Fibroblast of lung (primary cell): Measurements from ENCODE around the gene KIF26B. TPM values are rescaled to one million over a fixed set of nuclear protein-coding genes. Genes with fewer than 3 reads are reported as not detected.

ENCODE experiments used
- DNase-seq, 2 donors: peaks; one replicate each; pipeline versions ENCODE4 v3.0.0 to v3.0.0-alpha.2; 2010; ENCODE audit warnings: low read depth in 2 of 2
- H2AFZ ChIP-seq: 2 replicates; pipeline ENCODE4 v1.5.1; 2012; ENCODE audit warnings: low read length, control low read depth, inconsistent platforms
- H3K27ac ChIP-seq: 2 replicates; pipeline ENCODE4 v1.5.1; 2011; ENCODE audit warnings: low read length, control low read depth; ENCODE audit not compliant: insufficient read depth
- H3K27me3 ChIP-seq: 2 replicates; pipeline ENCODE4 v1.5.1; 2011; ENCODE audit warnings: mild to moderate bottlenecking, low read length; ENCODE audit not compliant: control insufficient read depth, insufficient read depth
- H3K36me3 ChIP-seq: 2 replicates; pipeline ENCODE4 v1.5.1; 2011; ENCODE audit warnings: low read length; ENCODE audit not compliant: control insufficient read depth, insufficient read depth
- H3K4me1 ChIP-seq: 2 replicates; pipeline ENCODE4 v1.5.1; 2011; ENCODE audit warnings: low read length; ENCODE audit not compliant: control insufficient read depth, insufficient read depth; ENCODE audit errors: extremely low read depth
- H3K4me2 ChIP-seq: 2 replicates; pipeline ENCODE4 v1.5.1; 2011; ENCODE audit warnings: low read length, control low read depth; ENCODE audit not compliant: insufficient read depth; ENCODE audit errors: extremely low read depth
- H3K4me3 ChIP-seq, 4 experiments: fragments of 200-600 bp in 1 of 4; sonication (generic) in 1 of 4; replicated peaks in 1 of 4; 2 replicates each; pipeline ENCODE4 v1.5.1; 2011 to 2016; ENCODE audit warnings: low read length in 4 of 4, low read depth in 3 of 4, mild to moderate bottlenecking in 3 of 4, control low read depth in 2 of 4, inconsistent platforms in 1 of 4, mixed read lengths in 1 of 4; ENCODE audit not compliant: insufficient read depth in 1 of 4; ENCODE audit errors: control extremely low read depth in 1 of 4
- H3K79me2 ChIP-seq: 2 replicates; pipeline ENCODE4 v1.5.1; 2012; ENCODE audit warnings: mild to moderate bottlenecking, low read length, inconsistent platforms; ENCODE audit not compliant: control insufficient read depth, insufficient read depth
- H3K9ac ChIP-seq: 2 replicates; pipeline ENCODE4 v1.5.1; 2011; ENCODE audit warnings: mild to moderate bottlenecking, low read length, control low read depth; ENCODE audit not compliant: insufficient read depth
- H3K9me3 ChIP-seq: 2 replicates; pipeline ENCODE4 v1.5.1; 2012; ENCODE audit warnings: low read depth, low read length; ENCODE audit not compliant: control insufficient read depth, insufficient read depth
- H4K20me1 ChIP-seq: 2 replicates; pipeline ENCODE4 v1.5.1; 2011; ENCODE audit warnings: low read length; ENCODE audit not compliant: control insufficient read depth, insufficient read depth; ENCODE audit errors: extremely low read depth
- EZH2 ChIP-seq: IDR thresholded peaks from 2 replicates; pipeline ENCODE4 v1.5.1; 2012; ENCODE audit warnings: low read length, control low read depth, mild to moderate bottlenecking; ENCODE audit errors: missing control alignments
- polyA plus RNA-seq, 2 donors: library from polyadenylated mRNA; depleted of rRNA in 1 of 2; stranded (reverse) in 1 of 2; unstranded in 1 of 2; fragments of >200 nt; gene quantifications; 2 replicates each; pipeline ENCODE4 v1.2.1, GENCODE V29; 2011 to 2012; ENCODE audit warnings: missing spikeins in 1 of 2
- total RNA-seq: library from RNA; depleted of rRNA; stranded (reverse); fragments of >200 nt; gene quantifications from 2 replicates; pipeline ENCODE4 v1.2.1, GENCODE V29; 2014
- TF ChIP-seq, protein P1 (sequence below), 2 donors: IDR thresholded peaks in 1 of 2; conservative IDR thresholded peaks in 1 of 2; 1 replicate in 1 of 2; 2 replicates in 1 of 2; pipeline ENCODE4 v1.5.1; 2011 to 2012; ENCODE audit warnings: low read length in 2 of 2, control low read depth in 1 of 2, inconsistent platforms in 1 of 2, low read depth in 1 of 2, mild to moderate bottlenecking in 1 of 2

Gene KIF26B
- total and polyA plus RNA-seq, 2 donors (not counting 1 experiment from before 2014, with no cell fraction given): 5.3 to 6.1 TPM

DNA sequence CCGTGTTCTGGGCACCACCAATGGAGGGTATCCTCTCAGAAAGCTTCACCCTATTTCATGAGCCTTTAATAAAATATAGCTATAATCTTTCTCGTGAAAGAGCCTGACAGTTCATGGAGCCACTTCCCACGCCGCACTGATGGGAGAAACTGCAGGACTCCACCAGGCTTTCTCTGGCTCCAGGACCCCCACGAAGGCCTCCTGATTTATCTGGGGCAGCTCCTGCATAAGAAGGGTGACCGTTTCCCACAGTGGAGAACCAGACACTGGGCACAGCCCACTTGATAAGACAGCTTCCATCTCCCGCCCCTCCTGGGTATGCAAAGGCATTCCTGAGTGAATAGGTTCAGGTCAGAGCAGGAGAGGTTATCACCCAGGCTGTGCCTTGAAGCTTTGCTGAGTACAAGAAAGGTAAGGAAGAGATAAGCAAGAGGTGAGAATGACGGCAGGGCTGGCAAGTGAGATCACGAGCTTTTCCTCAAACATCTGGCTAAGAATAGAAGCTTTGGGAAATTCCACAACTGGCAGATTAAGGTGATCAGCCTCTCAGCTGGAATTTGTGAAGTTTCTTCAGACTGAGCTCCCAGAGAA, 499.8 kb downstream of the KIF26B start:
- Histone ChIP-seq H3K4me1 (no peaks in the 10 kb centered on the region), H3K9me3 (no peaks in the 10 kb centered on the region), H3K4me3 (no peak overlapping the region), H3K36me3 (no peaks in the 10 kb centered on the region), H3K4me2 (no peak overlapping the region), H3K27ac (no peak overlapping the region), H3K9ac (no peak overlapping the region), H2AFZ (no peak overlapping the region), H3K27me3 (no peaks in the 10 kb centered on the region), H3K79me2 (no peaks in the 10 kb centered on the region), H4K20me1 (no peaks in the 10 kb centered on the region)
- TF ChIP-seq, protein P1, sequence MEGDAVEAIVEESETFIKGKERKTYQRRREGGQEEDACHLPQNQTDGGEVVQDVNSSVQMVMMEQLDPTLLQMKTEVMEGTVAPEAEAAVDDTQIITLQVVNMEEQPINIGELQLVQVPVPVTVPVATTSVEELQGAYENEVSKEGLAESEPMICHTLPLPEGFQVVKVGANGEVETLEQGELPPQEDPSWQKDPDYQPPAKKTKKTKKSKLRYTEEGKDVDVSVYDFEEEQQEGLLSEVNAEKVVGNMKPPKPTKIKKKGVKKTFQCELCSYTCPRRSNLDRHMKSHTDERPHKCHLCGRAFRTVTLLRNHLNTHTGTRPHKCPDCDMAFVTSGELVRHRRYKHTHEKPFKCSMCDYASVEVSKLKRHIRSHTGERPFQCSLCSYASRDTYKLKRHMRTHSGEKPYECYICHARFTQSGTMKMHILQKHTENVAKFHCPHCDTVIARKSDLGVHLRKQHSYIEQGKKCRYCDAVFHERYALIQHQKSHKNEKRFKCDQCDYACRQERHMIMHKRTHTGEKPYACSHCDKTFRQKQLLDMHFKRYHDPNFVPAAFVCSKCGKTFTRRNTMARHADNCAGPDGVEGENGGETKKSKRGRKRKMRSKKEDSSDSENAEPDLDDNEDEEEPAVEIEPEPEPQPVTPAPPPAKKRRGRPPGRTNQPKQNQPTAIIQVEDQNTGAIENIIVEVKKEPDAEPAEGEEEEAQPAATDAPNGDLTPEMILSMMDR (conservative IDR thresholded peaks at IDR 0.05 in 1 of 2, IDR thresholded peaks at IDR 0.05 in 1 of 2; ENCODE audit: low read depth in 1 of 2, low read length in 2 of 2): no peak
- no peak for TF ChIP-seq EZH2
- no peak for DNase-seq

DNA sequence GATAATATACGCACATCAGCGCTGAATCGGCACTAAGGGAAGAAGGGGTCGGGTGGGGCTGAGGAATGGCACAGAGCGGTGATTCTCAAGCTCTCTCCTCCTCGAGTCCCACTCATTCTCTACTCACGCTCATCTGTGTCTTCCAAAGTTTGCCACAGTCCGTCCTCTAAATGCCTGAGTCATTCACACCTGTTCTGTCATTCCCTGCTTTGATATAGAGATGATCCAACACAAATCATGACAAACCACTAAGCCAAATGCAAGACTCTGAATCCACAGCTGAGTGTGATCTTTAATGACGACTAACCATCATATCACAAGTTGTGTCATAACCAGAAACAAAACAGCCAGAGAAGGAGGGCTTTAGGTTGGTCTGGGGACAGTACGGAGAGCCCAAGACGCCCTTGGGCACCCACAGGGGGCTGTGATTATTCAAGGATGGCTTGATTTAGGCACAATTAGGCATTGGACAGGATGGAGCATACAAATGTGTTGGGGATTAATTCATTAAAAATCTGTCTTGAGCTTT, 501.5 kb downstream of the KIF26B start:
- no peak overlapping the region for H2AFZ ChIP-seq
- no peaks in the 10 kb centered on the region for H3K4me1 ChIP-seq
- no peaks in the 10 kb centered on the region for H4K20me1 ChIP-seq
- no peak for DNase-seq
- H3K4me3 ChIP-seq: no peak overlapping the region
- H3K27me3 ChIP-seq: no peaks in the 10 kb centered on the region
- no peaks in the 10 kb centered on the region for H3K36me3 ChIP-seq
- H3K9me3 ChIP-seq: no peaks in the 10 kb centered on the region
- TF ChIP-seq, protein P1 (conservative IDR thresholded peaks at IDR 0.05 in 1 of 2, IDR thresholded peaks at IDR 0.05 in 1 of 2; ENCODE audit: low read depth in 1 of 2, low read length in 2 of 2): no peak
- no peak for TF ChIP-seq EZH2
- H3K27ac ChIP-seq: no peak overlapping the region
- H3K4me2 ChIP-seq: no peak overlapping the region
- no peaks in the 10 kb centered on the region for H3K79me2 ChIP-seq
- no peak overlapping the region for H3K9ac ChIP-seq

DNA sequence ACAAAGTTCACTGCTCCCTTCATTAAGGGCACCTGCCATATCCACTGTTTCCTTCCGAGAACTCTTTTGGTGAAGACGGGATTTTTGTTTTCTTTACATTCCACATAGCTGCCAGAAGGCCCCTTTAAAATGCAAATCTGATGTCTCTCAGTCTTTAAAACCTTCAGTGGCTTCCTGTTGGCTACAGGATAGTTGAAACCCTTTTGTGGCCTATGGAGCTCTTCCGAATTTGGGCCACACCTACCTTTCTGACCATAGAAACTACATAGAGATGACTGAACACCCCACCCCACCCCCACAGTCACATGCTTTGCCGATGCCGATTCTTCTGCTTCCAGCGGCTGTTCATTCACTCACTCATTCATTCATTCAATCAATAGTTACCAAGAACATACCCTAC, 502.6 kb downstream of the KIF26B start:
- Histone ChIP-seq H3K9me3 (no peaks in the 10 kb centered on the region), H3K27me3 (no peaks in the 10 kb centered on the region), H4K20me1 (no peaks in the 10 kb centered on the region), H3K27ac (no peak overlapping the region), H3K79me2 (no peaks in the 10 kb centered on the region), H3K36me3 (no peaks in the 10 kb centered on the region), H3K4me3 (no peak overlapping the region), H2AFZ (no peak overlapping the region), H3K9ac (no peak overlapping the region), H3K4me1 (no peaks in the 10 kb centered on the region), H3K4me2 (no peak overlapping the region)
- no peak for TF ChIP-seq EZH2
- TF ChIP-seq, protein P1 (conservative IDR thresholded peaks at IDR 0.05 in 1 of 2, IDR thresholded peaks at IDR 0.05 in 1 of 2; ENCODE audit: low read depth in 1 of 2, low read length in 2 of 2): no peak
- no peak for DNase-seq
